AG04450 (cell line): ENCODE data around the gene PGLYRP4. TPM values are rescaled to one million over a fixed set of nuclear protein-coding genes. Genes with fewer than 3 reads are reported as not detected.

Source experiments
- polyA plus RNA-seq: library from polyadenylated mRNA; depleted of rRNA; stranded (reverse); fragments of >200 nt; gene quantifications from 2 replicates; pipeline ENCODE4 v1.2.3, GENCODE V29; 2011; rRNA removed
- small RNA-seq: library from RNA; depleted of rRNA; stranded (forward); fragments of <200 nt; gene quantifications from one replicate; pipeline ENCODE3, GENCODE V24; 2012; ENCODE audit warnings: low read depth; ENCODE audit not compliant: insufficient read length

PGLYRP4 gene
- polyA plus RNA-seq, 1 experiment, result not detected

Small RNA genes lying within 50 kb of the gene (small RNA-seq; reads per million reads assigned to genes)
- gene RNU6-160P, result not detected
- gene S100A15A, result not detected

Other genes starting within 250 kb of the PGLYRP4 start
- not detected in 2 replicates for gene SPRR2F, start 235.3 kb downstream of the PGLYRP4 start, polyA plus RNA-seq
- not detected in 2 replicates for gene SPRR2G, start 198.0 kb downstream of the PGLYRP4 start, polyA plus RNA-seq
- gene LELP1, start 145.4 kb downstream of the PGLYRP4 start, polyA plus RNA-seq, result not detected in 2 replicates
- gene PRR9, start 131.3 kb downstream of the PGLYRP4 start, polyA plus RNA-seq, result not detected in 2 replicates
- gene LORICRIN, start 89.2 kb downstream of the PGLYRP4 start, polyA plus RNA-seq, result not detected in 2 replicates
- not detected in 2 replicates for gene PGLYRP3, start 35.9 kb downstream of the PGLYRP4 start, polyA plus RNA-seq
- not detected in 2 replicates for gene S100A9, start 9.0 kb upstream of the PGLYRP4 start, polyA plus RNA-seq
- not detected in 2 replicates for gene S100A12, start 26.8 kb upstream of the PGLYRP4 start, polyA plus RNA-seq
- not detected in 2 replicates for gene S100A8, start 42.2 kb upstream of the PGLYRP4 start, polyA plus RNA-seq
- gene S100A7A, start 67.7 kb upstream of the PGLYRP4 start, polyA plus RNA-seq, result not detected in 2 replicates
- gene S100A7, start 111.8 kb upstream of the PGLYRP4 start, polyA plus RNA-seq, result not detected in 2 replicates
- gene S100A6, start 187.2 kb upstream of the PGLYRP4 start, polyA plus RNA-seq, result 1,379 and 2,089 TPM in 2 replicates
- 0.25 and 0.42 TPM in 2 replicates for gene S100A5, start 192.1 kb upstream of the PGLYRP4 start, polyA plus RNA-seq
- gene S100A4, start 197.0 kb upstream of the PGLYRP4 start, polyA plus RNA-seq, result 20.0 and 20.7 TPM in 2 replicates
- 1.8 and 3.2 TPM in 2 replicates for gene S100A3, start 200.4 kb upstream of the PGLYRP4 start, polyA plus RNA-seq
- gene S100A2, start 217.0 kb upstream of the PGLYRP4 start, polyA plus RNA-seq, result 3.9 and 5.2 TPM in 2 replicates